GM12878 (cell line): Measurements from ENCODE around the gene SPAAR. TPM values are rescaled to one million over a fixed set of nuclear protein-coding genes. Genes with fewer than 3 reads are reported as not detected.

Experiments
- ATAC-seq: fragments of 200-7000 bp; cut with Tn5 transposase; 3 replicates; pipeline ENCODE4 v1.9.1; 2020; ENCODE audit warnings: mild to moderate bottlenecking, moderate library complexity
- BruUV-seq: library from RNA; stranded (reverse); fragments of 400-500 nt; replicated peaks from 2 replicates; lab custom pipeline; 2021; lab: Mats Ljungman, UMichigan
- CTCF ChIA-PET: fragments of 300-600 bp; sonication (Branson Sonifier 250); formaldehyde crosslinking; extraction: SDS; loops from one replicate; lab custom pipeline; 2021; ENCODE audit warnings: inconsistent platforms; lab: Yijun Ruan, JAX
- POLR2A ChIA-PET: fragments of 350-600 bp; formaldehyde crosslinking; extraction: SDS; loops from one replicate; lab custom pipeline; 2021; ENCODE audit warnings: inconsistent platforms; lab: Charles Lee
- RAD21 ChIA-PET: fragments of 300-600 bp; sonication (Branson Sonifier 250); formaldehyde crosslinking; loops from one replicate; lab custom pipeline; 2023; ENCODE audit warnings: antibody characterized with exemption; ENCODE audit not compliant: unreplicated experiment; lab: Charles Lee
- SMC1A ChIA-PET: fragments of 300-600 bp; sonication (Branson Sonifier 250); formaldehyde crosslinking; loops from one replicate; lab custom pipeline; 2023; ENCODE audit not compliant: unreplicated experiment, uncharacterized antibody; lab: Charles Lee
- DNase-seq: peaks from one replicate; pipeline ENCODE4 v3.0.0-alpha.2; 2011; ENCODE audit warnings: low read depth, low spot score
- FAIRE-seq: peaks from 3 replicates; lab custom pipeline; 2011; peaks lifted over from hg19 to GRCh38; lab: Jason Lieb, UNC
- H2AFZ ChIP-seq: 2 replicates; pipeline ENCODE4 v1.6.0; 2011; ENCODE audit warnings: low read depth, low read length, control low read depth; ENCODE audit not compliant: control insufficient read depth
- H3K27ac ChIP-seq: 2 replicates; pipeline ENCODE4 v1.5.1; 2011; ENCODE audit warnings: control low read depth; ENCODE audit not compliant: control insufficient read depth, insufficient read depth
- H3K27me3 ChIP-seq, 2 experiments: replicated peaks in 1 of 2; 2 replicates each; pipeline versions ENCODE4 v1.6.0 to v1.6.1; 2011; ENCODE audit warnings: low read length in 1 of 2; ENCODE audit not compliant: control insufficient read depth in 2 of 2, insufficient read depth in 2 of 2
- H3K36me3 ChIP-seq, 2 experiments: 2 replicates each; pipeline ENCODE4 v1.5.1; 2011; ENCODE audit warnings: low read length in 1 of 2; ENCODE audit not compliant: control insufficient read depth in 2 of 2, insufficient read depth in 2 of 2
- H3K4me1 ChIP-seq: 2 replicates; pipeline ENCODE4 v1.6.1; 2011; ENCODE audit warnings: mild to moderate bottlenecking, low read length, moderate library complexity, mixed read lengths; ENCODE audit not compliant: control insufficient read depth, insufficient read depth
- H3K4me2 ChIP-seq: 2 replicates; pipeline ENCODE4 v1.6.0; 2011; ENCODE audit warnings: control low read depth; ENCODE audit not compliant: control insufficient read depth, insufficient read depth
- H3K4me3 ChIP-seq: fragments of 200-600 bp; sonication (generic); 2 replicates; pipeline ENCODE4 v1.5.1; 2016
- H3K79me2 ChIP-seq: 2 replicates; pipeline ENCODE4 v1.6.0; 2011; ENCODE audit warnings: low read length; ENCODE audit not compliant: control insufficient read depth, insufficient read depth
- H3K9ac ChIP-seq: 2 replicates; pipeline ENCODE4 v1.8.0; 2011; ENCODE audit warnings: low read length, control low read depth, mixed read lengths; ENCODE audit not compliant: control insufficient read depth, insufficient read depth
- H3K9me3 ChIP-seq: replicated peaks from 3 replicates; pipeline ENCODE4 v1.5.1; 2011; ENCODE audit warnings: mild to moderate bottlenecking, low read length; ENCODE audit not compliant: control insufficient read depth, insufficient read depth
- H4K20me1 ChIP-seq: 2 replicates; pipeline ENCODE4 v1.6.0; 2011; ENCODE audit not compliant: control insufficient read depth, insufficient read depth
- CBX3 ChIP-seq: fragments of 200-600 bp; sonication (generic); IDR thresholded peaks from 2 replicates; pipeline ENCODE4 v1.6.1; 2016; ENCODE audit warnings: low read depth, borderline replicate concordance
- CEBPB ChIP-seq, 2 experiments: fragments of 150-350 bp in 1 of 2; IDR thresholded peaks; 2 replicates each; pipeline ENCODE4 v1.6.1; 2012 to 2014; ENCODE audit warnings: low read depth in 2 of 2, low read length in 2 of 2, borderline replicate concordance in 1 of 2, inconsistent platforms in 1 of 2
- MAX ChIP-seq: IDR thresholded peaks from 2 replicates; pipeline ENCODE4 v1.6.1; 2012; ENCODE audit warnings: low read depth, low read length, improper control_type of control experiment
- POLR2AphosphoS5 ChIP-seq: IDR thresholded peaks from 2 replicates; pipeline ENCODE4 v1.6.1; 2011; ENCODE audit warnings: mild to moderate bottlenecking, low read length, inconsistent platforms
- SPI1 ChIP-seq: IDR thresholded peaks from 2 replicates; pipeline ENCODE4 v1.6.1; 2011; ENCODE audit warnings: low read depth, mild to moderate bottlenecking, low read length, moderate library complexity, borderline replicate concordance; ENCODE audit not compliant: insufficient read depth
- TCF12 ChIP-seq: IDR thresholded peaks from 2 replicates; pipeline ENCODE4 v1.6.1; 2011; ENCODE audit warnings: low read depth, mild to moderate bottlenecking, low read length
- TCF7 ChIP-seq: IDR thresholded peaks from 2 replicates; pipeline ENCODE4 v1.6.1; 2014; ENCODE audit warnings: antibody characterized with exemption, borderline replicate concordance
- ZBTB4 ChIP-seq: fragments of 450-650 bp; formaldehyde crosslinking; IDR thresholded peaks from 2 replicates; pipeline ENCODE4 v1.4.0; 2022; ENCODE audit warnings: mild to moderate bottlenecking, moderate library complexity
- WGBS: methylation state at CpG from one replicate; pipeline ENCODE4 v1.1.6; 2016; ENCODE audit warnings: low lambda C conversion rate; ENCODE audit not compliant: insufficient replicate concordance, insufficient coverage; ENCODE audit errors: missing lambda C conversion rate; 5-methylcytosine and 5-hydroxymethylcytosine counted together
- in situ Hi-C: fragments of 300-500 bp; cut with MboI; formaldehyde crosslinking; loops from 9 replicates; pipeline ENCODE4 v1.14.3; 2018; ENCODE audit warnings: mixed read lengths
- intact Hi-C: fragments of 100-400 bp; cut with micrococcal nuclease; formaldehyde crosslinking; loops from one replicate; pipeline ENCODE4 v1.14.2; 2022; ENCODE audit not compliant: unreplicated experiment
- polyA plus RNA-seq, 11 experiments: library from polyadenylated mRNA; depleted of rRNA in 4 of 11; unstranded in 6 of 11; stranded (reverse) in 5 of 11; fragments of >200 nt; fragmentation: Nextera tagmentation in 4 of 11; fragmentation: Illumina TruSeq in 1 of 11; extraction: Ambion mirVana in 4 of 11; extraction: Trizol in 1 of 11; gene quantifications; 1 replicate in 1 of 11; 2 replicates in 10 of 11; pipeline versions ENCODE4 v1.2.1 to v1.2.3, GENCODE V29; 2011 to 2016; ENCODE audit warnings: inconsistent platforms in 2 of 11, missing spikeins in 2 of 11, low read depth in 1 of 11
- total RNA-seq, 4 experiments: library from RNA; depleted of rRNA in 3 of 4; stranded (reverse); fragments of >200 nt in 3 of 4; fragmentation: Illumina TruSeq in 1 of 4; extraction: Trizol in 1 of 4; gene quantifications; 2 replicates each; pipeline versions ENCODE4 v1.2.1 to v1.2.3, GENCODE V29; 2013 to 2021
- TF ChIP-seq, protein P1 (sequence below): IDR thresholded peaks from 2 replicates; pipeline ENCODE4 v1.6.1; 2012; ENCODE audit warnings: improper control_type of control experiment, low read depth, low read length; ENCODE audit not compliant: insufficient replicate concordance
- TF ChIP-seq, protein P2 (sequence below): IDR thresholded peaks from 2 replicates; pipeline ENCODE4 v1.6.1; 2011; ENCODE audit warnings: low read depth, mild to moderate bottlenecking, low read length, moderate library complexity, borderline replicate concordance; ENCODE audit errors: extremely low read depth

Gene SPAAR
- total and polyA plus RNA-seq, 10 of the 15 experiments (the other 5 are each of a cell fraction or from before 2014, with no cell fraction given), result not detected

GRCh38 chr9:35937227-35937626 lies 27.9 kb downstream of the SPAAR start (continued):
- TF ChIP-seq, protein P1, sequence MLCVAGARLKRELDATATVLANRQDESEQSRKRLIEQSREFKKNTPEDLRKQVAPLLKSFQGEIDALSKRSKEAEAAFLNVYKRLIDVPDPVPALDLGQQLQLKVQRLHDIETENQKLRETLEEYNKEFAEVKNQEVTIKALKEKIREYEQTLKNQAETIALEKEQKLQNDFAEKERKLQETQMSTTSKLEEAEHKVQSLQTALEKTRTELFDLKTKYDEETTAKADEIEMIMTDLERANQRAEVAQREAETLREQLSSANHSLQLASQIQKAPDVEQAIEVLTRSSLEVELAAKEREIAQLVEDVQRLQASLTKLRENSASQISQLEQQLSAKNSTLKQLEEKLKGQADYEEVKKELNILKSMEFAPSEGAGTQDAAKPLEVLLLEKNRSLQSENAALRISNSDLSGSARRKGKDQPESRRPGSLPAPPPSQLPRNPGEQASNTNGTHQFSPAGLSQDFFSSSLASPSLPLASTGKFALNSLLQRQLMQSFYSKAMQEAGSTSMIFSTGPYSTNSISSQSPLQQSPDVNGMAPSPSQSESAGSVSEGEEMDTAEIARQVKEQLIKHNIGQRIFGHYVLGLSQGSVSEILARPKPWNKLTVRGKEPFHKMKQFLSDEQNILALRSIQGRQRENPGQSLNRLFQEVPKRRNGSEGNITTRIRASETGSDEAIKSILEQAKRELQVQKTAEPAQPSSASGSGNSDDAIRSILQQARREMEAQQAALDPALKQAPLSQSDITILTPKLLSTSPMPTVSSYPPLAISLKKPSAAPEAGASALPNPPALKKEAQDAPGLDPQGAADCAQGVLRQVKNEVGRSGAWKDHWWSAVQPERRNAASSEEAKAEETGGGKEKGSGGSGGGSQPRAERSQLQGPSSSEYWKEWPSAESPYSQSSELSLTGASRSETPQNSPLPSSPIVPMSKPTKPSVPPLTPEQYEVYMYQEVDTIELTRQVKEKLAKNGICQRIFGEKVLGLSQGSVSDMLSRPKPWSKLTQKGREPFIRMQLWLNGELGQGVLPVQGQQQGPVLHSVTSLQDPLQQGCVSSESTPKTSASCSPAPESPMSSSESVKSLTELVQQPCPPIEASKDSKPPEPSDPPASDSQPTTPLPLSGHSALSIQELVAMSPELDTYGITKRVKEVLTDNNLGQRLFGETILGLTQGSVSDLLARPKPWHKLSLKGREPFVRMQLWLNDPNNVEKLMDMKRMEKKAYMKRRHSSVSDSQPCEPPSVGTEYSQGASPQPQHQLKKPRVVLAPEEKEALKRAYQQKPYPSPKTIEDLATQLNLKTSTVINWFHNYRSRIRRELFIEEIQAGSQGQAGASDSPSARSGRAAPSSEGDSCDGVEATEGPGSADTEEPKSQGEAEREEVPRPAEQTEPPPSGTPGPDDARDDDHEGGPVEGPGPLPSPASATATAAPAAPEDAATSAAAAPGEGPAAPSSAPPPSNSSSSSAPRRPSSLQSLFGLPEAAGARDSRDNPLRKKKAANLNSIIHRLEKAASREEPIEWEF, result peak; percentile 47
- TF ChIP-seq TCF12, result no peak
- TF ChIP-seq POLR2AphosphoS5, result no peak
- peak; percentile 92 for TF ChIP-seq SPI1
- no peak for TF ChIP-seq TCF7

- Histone ChIP-seq H4K20me1 (no peaks in the 10 kb centered on the region), H3K27ac (no peak overlapping the region), H3K4me1 (peaks cover 3% of the 10 kb centered on the region), H3K9ac (no peak overlapping the region), H3K4me3 (no peak overlapping the region), H3K9me3 (no peaks in the 10 kb centered on the region), H3K79me2 (no peaks in the 10 kb centered on the region), H2AFZ (no peak overlapping the region), H3K36me3 (no peaks in the 10 kb centered on the region), H3K27me3 (no peaks in the 10 kb centered on the region), H3K4me2 (no peak overlapping the region)
- intact Hi-C loops (no loop called here), in situ Hi-C loops (no loop called here)
- ATAC-seq (no peak), DNase-seq (no peak), FAIRE-seq (no peak)
- ChIA-PET RAD21 (no interaction called here), POLR2A (no interaction called here), SMC1A (no interaction called here), CTCF (interaction anchor here (0.9 kb wide), 1 partner anchor 35 kb away, joined by 3 read pairs; no protein-coding TSS in a partner anchor)
- BruUV-seq, result no TSS peak
- WGBS, result 56% methylated on average over 10 of the region's 10 CpGs
- TF ChIP-seq MAX (no peak), CBX3 (no peak), CEBPB (IDR thresholded peaks at IDR 0.05; ENCODE audit: borderline replicate concordance in 1 of 2, low read depth in 2 of 2, low read length in 2 of 2) (no peak), ZBTB4 (no peak)
- TF ChIP-seq, protein P2, sequence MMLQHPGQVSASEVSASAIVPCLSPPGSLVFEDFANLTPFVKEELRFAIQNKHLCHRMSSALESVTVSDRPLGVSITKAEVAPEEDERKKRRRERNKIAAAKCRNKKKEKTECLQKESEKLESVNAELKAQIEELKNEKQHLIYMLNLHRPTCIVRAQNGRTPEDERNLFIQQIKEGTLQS, result no peak
These were observed 29.4 kb downstream of the SPAAR start for GRCh38 chr9:35938474-35939356.
